Measurements from ENCODE around the gene DBN1.

Gene DBN1

DNA sequence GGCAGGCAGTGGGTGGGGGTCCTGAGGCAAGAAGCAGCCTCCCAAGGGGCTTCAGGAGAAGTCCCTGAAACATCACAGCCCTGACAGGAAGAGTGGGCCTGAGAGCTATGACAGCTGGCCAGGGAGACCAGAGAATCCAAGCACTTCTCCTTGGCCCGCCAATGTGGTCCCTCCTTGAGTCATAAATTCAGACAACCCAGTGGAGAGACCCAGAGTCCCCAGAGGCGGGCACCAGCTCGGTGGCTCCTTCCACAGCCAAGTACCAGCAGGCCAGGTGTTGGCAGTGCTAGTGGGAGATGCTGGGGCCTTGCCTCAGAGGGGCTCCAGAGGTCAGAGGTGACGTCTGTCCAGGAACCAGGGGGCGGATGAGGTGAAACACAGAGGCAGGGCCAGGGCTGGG is 37.7 kb upstream of the DBN1 start:
- CTCF ChIA-PET: interaction anchor here (2.3 to 3.9 kb wide), 2 partner anchors 10 to 121 kb away, joined by 9 to 51 read pairs; no protein-coding TSS in a partner anchor
- no peak overlapping the region for H3K4me3 ChIP-seq (ENCODE audit: low read depth, low read length)
- POLR2A ChIA-PET: interaction anchor here (0.5 to 0.6 kb wide), 2 partner anchors 14 to 39 kb away, joined by 3 read pairs; partner anchors contain the start of gene PDLIM7
- TF ChIP-seq, protein P1, sequence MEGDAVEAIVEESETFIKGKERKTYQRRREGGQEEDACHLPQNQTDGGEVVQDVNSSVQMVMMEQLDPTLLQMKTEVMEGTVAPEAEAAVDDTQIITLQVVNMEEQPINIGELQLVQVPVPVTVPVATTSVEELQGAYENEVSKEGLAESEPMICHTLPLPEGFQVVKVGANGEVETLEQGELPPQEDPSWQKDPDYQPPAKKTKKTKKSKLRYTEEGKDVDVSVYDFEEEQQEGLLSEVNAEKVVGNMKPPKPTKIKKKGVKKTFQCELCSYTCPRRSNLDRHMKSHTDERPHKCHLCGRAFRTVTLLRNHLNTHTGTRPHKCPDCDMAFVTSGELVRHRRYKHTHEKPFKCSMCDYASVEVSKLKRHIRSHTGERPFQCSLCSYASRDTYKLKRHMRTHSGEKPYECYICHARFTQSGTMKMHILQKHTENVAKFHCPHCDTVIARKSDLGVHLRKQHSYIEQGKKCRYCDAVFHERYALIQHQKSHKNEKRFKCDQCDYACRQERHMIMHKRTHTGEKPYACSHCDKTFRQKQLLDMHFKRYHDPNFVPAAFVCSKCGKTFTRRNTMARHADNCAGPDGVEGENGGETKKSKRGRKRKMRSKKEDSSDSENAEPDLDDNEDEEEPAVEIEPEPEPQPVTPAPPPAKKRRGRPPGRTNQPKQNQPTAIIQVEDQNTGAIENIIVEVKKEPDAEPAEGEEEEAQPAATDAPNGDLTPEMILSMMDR (IDR thresholded peaks at IDR 0.05; ENCODE audit: insufficient read depth, low read length, missing control alignments): no peak
- no peak for DNase-seq (ENCODE audit: low read depth, low spot score)

DNA sequence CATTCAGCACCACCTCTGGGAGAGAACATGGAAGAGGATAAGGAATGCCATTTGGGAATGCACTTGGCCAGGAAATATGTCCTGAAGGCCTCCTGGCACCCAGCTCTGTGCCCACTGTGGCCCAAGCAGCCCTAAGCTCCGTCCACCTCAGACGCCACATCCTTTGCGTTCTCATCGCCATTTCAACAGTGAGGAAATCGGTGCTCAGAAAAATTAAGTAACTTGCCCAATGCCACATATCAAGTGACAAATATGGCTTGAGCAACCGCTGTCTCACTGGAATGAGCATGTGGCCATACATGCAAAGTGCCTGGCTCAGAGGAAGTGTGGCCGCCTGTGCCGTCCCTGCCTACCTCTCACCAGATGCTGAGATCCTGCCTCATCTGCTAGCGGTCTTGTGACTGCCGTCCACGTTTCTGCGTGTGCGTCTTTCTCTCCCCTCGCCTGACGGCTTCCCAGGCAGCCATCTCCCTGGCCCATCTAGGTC is 37.2 kb upstream of the DBN1 start:
- no peak overlapping the region for H3K4me3 ChIP-seq (ENCODE audit: low read depth, low read length)
- ChIA-PET POLR2A (interaction anchor here (0.6 kb wide), 1 partner anchor 13 kb away, joined by 3 read pairs; the partner anchor contains the start of gene PDLIM7), CTCF (interaction anchor here (1.0 to 3.9 kb wide), 4 partner anchors 10 to 120 kb away, joined by 3 to 51 read pairs (median 7); no protein-coding TSS in a partner anchor)
- TF ChIP-seq, protein P1 (IDR thresholded peaks at IDR 0.05; ENCODE audit: insufficient read depth, low read length, missing control alignments): no peak
- no peak for DNase-seq (ENCODE audit: low read depth, low spot score)

DNA sequence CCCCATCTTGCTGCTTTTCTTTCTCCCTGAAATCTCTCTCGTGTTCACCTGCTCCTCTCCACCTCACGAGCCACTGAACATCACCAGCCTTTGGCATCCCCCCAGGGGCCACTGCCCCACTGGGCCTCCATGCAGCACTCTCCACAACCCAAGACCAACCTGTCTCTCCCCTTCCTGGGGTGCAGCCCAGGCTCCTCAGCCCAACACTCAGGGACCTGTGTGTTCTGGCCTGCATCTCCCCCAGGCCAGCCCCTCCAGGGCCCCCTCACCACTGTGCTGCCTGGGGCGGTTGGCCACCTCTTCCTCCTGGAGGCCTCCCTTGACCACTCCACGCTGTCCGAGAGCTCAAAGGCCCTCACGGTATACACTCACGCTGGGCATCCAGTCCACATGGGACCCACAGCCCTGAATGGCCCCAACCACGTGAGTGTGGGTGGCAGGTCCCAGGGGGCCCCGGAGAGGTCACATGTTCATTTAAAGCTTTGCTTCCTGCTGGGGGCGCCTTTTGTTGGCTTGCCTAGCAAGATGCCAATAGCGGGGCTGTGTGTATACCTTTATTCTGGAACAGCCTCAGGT is 36.6 kb upstream of the DBN1 start:
- CTCF ChIA-PET: interaction anchor here (1.0 to 3.9 kb wide), 4 partner anchors 9 to 120 kb away, joined by 3 to 51 read pairs (median 7); no protein-coding TSS in a partner anchor
- H3K4me3 ChIP-seq (ENCODE audit: low read depth, low read length): no peak overlapping the region
- TF ChIP-seq, protein P1 (IDR thresholded peaks at IDR 0.05; ENCODE audit: insufficient read depth, low read length, missing control alignments): no peak
- no peak for DNase-seq (ENCODE audit: low read depth, low spot score)
- POLR2A ChIA-PET: interaction anchor here (1.5 kb wide), 1 partner anchor 15 kb away, joined by 8 read pairs; no protein-coding TSS in a partner anchor

DNA sequence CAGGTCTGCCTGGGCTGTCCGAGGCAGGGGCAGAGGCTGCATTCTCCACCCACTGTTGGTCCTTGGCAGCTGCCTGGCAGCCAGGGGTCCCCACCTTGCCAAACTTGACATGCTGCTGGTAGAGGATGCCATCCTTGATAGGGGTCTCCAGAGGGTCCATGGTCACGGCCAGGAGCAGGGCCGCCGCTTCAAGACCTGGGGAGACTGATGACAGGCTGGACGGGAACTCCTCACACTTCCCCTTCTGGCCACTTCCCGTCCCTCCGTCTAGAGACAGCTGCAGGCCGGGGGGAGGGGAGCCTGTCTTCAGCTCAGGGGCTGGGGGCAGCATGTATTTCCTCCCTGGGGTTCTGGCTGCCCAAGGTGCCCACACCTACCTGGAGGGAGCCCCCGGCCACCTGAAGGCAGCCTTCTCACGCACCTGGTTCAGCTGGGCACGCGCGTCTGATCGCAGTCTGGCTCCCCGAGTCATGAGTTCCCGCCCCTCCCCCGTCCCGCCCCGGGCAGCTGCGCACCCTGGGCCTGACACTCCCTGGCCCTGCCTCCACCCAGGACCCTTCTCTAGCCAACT is 36.0 kb upstream of the DBN1 start, which contains the start of gene DOK3:
TSS of gene DOK3 (minus strand) at position 446 of the 571 bp plus-strand sequence. CDS start at position 160, 286 bp downstream.
- no peak within 1 kb of the TSS for H3K4me3 ChIP-seq (ENCODE audit: low read depth, low read length)
- DNase-seq (ENCODE audit: low read depth, low spot score): no peak
- TF ChIP-seq, protein P1 (IDR thresholded peaks at IDR 0.05; ENCODE audit: insufficient read depth, low read length, missing control alignments): no peak
- ChIA-PET POLR2A (interaction anchor here (1.5 kb wide), 1 partner anchor 15 kb away, joined by 8 read pairs; no protein-coding TSS in a partner anchor), CTCF (interaction anchor here (1.5 to 3.9 kb wide), 3 partner anchors 8 to 119 kb away, joined by 5 to 51 read pairs (median 9); no protein-coding TSS in a partner anchor)

DNA sequence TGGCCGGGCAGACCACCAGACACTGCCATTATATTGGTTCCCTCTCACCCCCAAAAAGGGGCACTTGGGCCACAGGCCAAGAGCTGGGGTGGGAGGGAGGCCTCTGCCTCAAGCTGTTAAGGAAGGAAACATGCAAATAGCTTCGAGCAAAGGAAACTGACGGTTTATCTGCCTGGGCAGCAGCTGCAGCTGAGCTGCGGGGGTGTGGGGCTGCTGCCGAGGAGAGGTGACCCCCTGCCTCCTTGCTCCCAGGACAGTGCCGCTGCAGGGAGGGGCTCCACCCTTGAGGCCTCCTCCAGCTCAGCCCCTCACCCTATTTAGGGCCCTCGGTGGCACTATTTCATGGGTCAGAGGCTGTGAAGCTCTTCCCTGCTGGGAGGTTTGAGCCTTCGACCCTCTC is 35.4 kb upstream of the DBN1 start:
- no peak overlapping the region for H3K4me3 ChIP-seq (ENCODE audit: low read depth, low read length)

More for the DNA sequence above, 35.4 kb upstream of the DBN1 start:
- DNase-seq (ENCODE audit: low read depth, low spot score): no peak
- CTCF ChIA-PET: interaction anchor here (1.0 to 3.9 kb wide), 3 partner anchors 8 to 105 kb away, joined by 3 to 51 read pairs (median 5); no protein-coding TSS in a partner anchor
- POLR2A ChIA-PET: interaction anchor here (1.5 to 2.0 kb wide), 2 partner anchors 12 to 14 kb away, joined by 7 to 8 read pairs; partner anchors contain the start of gene PDLIM7
- TF ChIP-seq, protein P1 (IDR thresholded peaks at IDR 0.05; ENCODE audit: insufficient read depth, low read length, missing control alignments): no peak

All from AG04449 (cell line).